A549 treated with ZK216348 at 1 μM for 4 hours (cell line): ENCODE results near the gene IBTK. TPM values are rescaled to one million over a fixed set of nuclear protein-coding genes. Genes with fewer than 3 reads are reported as not detected.

ENCODE experiments used
- total RNA-seq: library from RNA; stranded (reverse); fragments of 200-300 nt; extraction: Qiagen RNA extraction; gene quantifications from 5 replicates; pipeline ENCODE4 v1.2.3, GENCODE V29; 2022; ENCODE audit warnings: low read depth

IBTK gene, protein sequence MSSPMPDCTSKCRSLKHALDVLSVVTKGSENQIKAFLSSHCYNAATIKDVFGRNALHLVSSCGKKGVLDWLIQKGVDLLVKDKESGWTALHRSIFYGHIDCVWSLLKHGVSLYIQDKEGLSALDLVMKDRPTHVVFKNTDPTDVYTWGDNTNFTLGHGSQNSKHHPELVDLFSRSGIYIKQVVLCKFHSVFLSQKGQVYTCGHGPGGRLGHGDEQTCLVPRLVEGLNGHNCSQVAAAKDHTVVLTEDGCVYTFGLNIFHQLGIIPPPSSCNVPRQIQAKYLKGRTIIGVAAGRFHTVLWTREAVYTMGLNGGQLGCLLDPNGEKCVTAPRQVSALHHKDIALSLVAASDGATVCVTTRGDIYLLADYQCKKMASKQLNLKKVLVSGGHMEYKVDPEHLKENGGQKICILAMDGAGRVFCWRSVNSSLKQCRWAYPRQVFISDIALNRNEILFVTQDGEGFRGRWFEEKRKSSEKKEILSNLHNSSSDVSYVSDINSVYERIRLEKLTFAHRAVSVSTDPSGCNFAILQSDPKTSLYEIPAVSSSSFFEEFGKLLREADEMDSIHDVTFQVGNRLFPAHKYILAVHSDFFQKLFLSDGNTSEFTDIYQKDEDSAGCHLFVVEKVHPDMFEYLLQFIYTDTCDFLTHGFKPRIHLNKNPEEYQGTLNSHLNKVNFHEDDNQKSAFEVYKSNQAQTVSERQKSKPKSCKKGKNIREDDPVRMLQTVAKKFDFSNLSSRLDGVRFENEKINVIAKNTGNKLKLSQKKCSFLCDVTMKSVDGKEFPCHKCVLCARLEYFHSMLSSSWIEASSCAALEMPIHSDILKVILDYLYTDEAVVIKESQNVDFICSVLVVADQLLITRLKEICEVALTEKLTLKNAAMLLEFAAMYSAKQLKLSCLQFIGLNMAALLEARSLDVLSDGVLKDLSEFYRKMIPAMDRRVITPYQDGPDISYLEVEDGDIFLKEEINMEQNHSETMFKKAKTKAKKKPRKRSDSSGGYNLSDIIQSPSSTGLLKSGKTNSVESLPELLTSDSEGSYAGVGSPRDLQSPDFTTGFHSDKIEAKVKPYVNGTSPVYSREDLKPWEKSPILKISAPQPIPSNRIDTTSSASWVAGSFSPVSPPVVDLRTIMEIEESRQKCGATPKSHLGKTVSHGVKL (N-terminal part only)
- total RNA-seq: 19.0 to 37.7 TPM (median 31.8 TPM) in 5 replicates

DNA sequence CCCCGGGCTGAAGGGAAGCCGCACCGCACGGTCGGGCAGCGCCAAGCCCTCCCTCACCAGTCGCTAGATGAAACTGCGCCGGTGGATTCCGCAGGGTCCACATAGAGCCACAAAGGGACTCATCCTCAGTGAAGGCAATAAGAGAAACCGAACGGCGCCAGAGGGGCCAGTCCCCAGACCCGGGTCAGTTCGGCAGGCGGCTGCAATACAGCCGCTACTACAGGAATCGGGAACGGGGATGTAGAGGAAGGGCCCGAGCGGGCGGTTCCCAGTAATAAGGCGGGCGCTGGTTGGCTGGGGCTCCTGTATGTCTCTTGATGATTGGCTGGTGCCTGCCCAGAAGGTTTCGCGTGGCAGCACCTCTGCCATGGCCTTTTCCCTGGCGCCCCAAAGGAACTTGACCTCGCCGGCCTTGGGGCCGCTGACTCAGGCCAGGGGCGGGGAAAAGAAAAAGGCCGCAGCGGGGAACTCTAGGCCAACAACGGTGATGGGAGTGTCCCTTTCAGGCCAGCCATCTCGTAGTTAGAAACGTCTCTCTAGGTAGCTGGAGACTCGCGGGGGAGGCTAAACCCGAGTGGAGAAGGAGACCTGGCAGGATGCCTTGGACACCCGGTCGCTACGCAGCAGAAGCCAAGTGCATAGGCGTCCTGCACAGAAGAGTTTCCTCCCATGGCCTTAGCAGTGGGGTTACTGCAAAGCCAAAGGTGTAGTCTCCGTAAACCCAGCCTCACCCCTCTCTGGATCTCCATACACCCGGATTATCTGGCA is at the start of gene IBTK:
Gene IBTK (minus strand): TSS at position 240 of the 768 bp plus-strand sequence. CDS start 7,258 bp downstream, outside the sequence.

Other genes with a start within 250 kb of the IBTK start
- 32.6 to 47.3 TPM (median 41.3 TPM) in 5 replicates for gene TPBG, start 116.1 kb upstream of the IBTK start, total RNA-seq